Activated T-cell treated with anti-CD3 and anti-CD28 coated beads for 48 hours (primary cell): ENCODE data around the gene DOCK3.
"Not testable (repeated sequence)": the region's sequence is repeated elsewhere in the genome, so short reads cannot be mapped to it uniquely, and the experiment has no call there.

Source experiments
- DNase-seq: peaks from one replicate; pipeline ENCODE4 v3.0.0-alpha.2; 2020; ENCODE audit warnings: low read depth

DOCK3 gene

GRCh38 chr3:50650018-50650417, 24.7 kb upstream of the DOCK3 start:
- no peak for DNase-seq

DNA sequence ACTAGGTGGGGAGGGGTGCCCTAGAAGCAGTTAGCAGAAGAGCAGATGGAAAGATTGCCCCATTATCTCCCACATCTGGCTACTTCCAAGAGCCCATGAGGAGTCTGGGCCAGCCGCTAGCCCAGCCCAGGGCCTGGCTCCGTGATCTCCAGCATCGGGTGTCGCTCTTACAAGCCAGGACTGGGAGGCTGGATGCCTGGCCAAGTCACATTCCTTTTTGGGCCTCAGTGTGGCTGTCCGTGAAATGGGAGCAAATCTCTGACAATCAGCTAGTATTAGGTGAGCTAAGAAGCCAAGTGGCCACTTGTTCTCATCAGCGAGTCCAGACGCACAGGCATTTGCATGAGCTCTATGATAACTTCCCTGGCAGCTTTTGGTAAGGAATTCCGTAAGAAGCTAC, 23.3 kb upstream of the DOCK3 start:
- no peak for DNase-seq

GRCh38 chr3:50651920-50652529, 22.7 kb upstream of the DOCK3 start:
- no peak for DNase-seq

DNA sequence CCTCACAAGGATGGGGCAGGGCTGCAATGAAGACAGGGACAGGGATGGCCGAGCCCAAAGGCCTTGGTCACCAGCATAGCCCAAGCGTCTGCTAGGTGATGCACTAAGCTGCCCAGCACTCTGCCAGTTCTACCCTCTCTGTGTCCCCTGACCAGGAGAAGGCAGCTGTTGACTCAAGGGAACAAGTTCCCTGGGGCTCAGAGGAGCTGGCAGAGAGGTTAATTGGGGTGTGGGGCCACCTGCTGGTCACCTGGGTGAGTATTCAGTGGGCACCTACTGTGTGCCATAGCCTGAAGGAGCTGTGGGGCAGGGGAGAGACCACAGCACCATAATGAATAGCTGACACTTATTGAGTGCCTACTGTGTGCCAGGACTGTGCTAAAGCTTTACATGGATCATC, 22.0 kb upstream of the DOCK3 start:
- peak; percentile 37 for DNase-seq

DNA sequence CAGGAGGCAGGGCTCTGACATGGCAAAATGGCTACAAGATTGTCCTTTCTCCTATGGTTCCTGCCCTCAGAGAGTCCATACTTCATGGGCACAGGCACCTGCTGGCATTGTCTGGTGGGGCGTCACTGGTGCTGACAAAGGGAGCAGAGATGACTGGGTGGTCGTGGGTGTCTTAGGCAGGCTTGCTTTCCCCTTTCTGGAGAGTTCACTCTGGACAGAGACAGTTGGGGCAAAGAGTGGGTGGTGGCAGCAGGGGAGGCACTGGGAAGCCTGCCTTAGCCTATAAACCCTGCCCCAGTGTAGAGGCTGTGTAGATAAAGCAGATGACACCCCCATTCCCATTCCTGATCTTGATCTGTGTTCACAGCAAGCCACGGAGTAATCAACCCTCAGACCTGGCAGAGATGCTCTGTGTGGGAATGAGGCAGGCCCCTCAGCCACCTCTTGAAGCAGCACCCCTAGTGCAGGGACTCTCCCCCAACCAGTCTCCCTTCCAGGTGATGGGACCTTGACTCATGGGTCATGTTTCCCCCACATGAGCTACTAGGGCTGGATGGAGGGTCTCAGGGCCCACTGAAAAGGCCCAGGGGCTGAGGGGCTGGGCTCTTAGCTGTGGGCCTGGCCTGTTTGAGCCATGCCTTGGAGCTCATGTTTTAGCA, 20.7 kb upstream of the DOCK3 start:
- no peak for DNase-seq

DNA sequence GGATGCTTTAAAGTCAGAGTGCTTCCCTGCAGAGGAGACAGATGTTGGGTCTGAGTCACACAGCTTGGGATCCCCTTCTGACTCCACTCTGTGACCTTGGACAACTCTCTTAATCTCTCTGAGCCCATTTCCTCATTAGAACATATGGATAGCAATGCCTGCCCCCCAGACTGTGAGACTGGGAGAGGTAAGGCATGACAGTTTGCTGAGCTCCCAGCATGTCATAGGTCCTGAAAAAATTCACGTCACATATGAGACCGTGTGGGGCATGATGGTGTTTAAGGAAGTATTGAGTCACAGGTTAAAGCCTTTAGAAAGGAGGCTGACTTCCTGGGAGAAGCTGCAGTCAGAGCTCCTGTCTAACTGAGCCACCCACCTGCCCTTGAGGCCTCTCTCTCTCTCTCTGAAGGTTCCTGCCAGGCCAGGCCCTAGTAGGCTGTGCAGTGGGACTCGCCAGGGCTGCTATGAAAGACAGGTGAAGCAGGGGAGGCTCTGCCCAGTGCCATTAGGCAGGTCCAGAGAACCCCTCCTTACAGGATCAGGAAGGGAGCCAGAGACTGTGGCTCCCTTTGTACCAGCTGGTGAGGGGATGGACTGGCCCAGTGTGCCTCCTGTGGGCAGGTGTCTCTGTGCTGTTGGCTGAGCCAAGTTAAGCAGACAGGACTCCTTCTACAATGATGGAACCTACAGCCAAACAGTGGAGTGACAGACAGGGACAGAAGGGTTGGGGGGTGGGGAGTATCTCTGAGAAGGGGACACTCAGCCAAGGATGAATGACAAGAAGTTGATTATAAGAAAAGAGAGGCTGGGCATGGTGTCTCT, 19.5 kb upstream of the DOCK3 start:
- DNase-seq, result peak; percentile 26

GRCh38 chr3:50656417-50657195, 18.1 kb upstream of the DOCK3 start:
- no peak for DNase-seq

DNA sequence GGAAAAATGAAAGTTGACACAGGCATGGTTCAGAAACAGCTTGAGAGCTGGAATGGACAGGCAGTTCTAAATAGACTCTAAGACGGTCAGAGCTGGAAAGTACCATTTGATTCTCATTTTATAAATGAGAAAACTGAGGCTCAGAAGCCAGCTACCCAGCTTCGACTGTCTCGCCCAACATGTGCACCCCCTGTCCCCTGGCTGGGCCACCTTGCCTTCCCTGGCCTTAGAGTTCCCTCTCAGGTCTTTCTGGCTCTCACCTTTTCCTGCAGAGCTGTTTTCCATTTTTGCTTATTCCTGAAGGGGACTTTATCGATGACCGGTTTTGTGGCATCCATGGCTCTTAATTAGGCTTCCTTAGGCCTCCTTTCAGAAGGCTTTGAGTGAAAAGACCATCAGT, 17.3 kb upstream of the DOCK3 start:
- DNase-seq, result no peak

DNA sequence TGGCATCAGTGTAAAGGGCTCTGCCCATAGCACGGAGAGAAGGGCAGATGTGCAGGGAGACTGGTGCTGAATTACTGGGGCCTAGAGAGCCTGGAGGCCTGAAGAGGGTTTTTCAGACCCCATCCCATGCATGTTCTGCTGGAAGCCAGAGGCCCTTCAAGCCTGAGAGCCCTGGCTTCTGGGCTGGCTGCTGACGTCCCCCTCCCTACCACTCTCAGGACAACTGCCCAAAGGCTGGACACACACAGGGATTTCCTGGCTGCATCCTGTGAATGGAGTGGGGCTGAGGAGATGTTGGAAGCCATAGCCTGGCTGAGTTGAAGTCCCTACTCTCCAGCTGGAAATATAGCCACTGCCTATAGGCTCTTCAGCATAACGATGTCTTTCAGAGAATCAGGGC, 16.9 kb upstream of the DOCK3 start:
- no peak for DNase-seq

DNA sequence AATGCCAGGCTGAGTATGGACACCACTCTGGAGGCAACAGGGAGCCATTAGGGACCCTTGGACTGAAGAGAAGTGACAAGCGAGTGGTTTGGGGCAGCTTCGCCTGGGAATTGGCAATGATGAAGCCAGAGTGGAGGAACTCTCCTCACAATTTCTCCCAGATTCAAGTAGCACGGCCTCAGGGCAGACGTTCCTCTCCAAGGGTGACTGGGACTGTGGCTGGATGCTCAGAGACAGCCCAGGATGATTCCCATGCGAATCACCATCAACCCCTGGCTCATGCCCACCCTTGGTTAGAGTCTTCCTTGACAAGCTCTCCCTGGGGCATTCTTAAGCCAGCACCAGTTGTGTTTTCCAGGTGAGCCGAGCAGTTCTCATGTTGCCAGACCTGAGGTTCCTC, 16.3 kb upstream of the DOCK3 start:
- no peak for DNase-seq

- no peak for DNase-seq
These were observed 15.9 kb upstream of the DOCK3 start for GRCh38 chr3:50658831-50659230.

GRCh38 chr3:50660386-50660785, 14.3 kb upstream of the DOCK3 start:
- DNase-seq, result no peak

- no peak for DNase-seq
These were observed 13.3 kb upstream of the DOCK3 start for GRCh38 chr3:50661321-50661837.

DNA sequence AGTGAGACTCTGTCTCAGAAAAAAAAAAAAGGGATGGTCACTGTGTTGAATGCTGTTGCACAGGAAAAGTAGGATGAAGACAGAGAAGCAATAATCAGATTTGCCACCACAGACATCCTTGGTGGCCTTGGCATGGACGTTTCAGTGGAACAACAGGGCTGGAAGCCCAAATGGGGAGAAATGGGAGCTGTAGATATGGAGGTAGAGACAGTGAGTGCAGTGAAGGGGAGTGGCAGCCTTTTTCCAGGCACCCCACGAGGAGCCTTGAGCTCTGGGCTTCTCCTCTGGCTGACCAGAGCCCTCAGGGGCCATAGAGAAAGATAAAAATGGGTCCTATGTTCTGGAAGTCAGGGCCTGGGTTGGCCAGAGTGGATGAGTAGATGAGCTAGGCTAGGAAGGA, 12.3 kb upstream of the DOCK3 start:
- DNase-seq, result no peak

- DNase-seq, result peak; percentile 24
These were observed 9.5 kb upstream of the DOCK3 start for GRCh38 chr3:50665081-50665840.

DNA sequence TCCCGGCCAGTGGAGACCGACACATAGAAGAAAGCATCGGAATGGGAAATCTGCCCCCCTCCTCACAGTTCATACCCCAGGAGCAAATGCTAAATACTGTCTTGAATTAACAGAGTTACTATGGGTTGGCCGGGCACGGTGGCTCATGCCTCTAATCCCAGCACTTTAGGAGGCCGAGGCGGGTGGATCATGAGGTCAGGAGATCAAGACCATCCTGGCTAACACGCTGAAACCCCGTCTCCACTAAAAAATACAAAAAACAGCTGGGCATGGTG, 8.9 kb upstream of the DOCK3 start:
- DNase-seq, result not testable (repeated sequence)

- DNase-seq, result no peak
These were observed 7.9 kb upstream of the DOCK3 start for GRCh38 chr3:50666837-50667236.

GRCh38 chr3:50671331-50671730, 3.4 kb upstream of the DOCK3 start:
- DNase-seq, result no peak

DNA sequence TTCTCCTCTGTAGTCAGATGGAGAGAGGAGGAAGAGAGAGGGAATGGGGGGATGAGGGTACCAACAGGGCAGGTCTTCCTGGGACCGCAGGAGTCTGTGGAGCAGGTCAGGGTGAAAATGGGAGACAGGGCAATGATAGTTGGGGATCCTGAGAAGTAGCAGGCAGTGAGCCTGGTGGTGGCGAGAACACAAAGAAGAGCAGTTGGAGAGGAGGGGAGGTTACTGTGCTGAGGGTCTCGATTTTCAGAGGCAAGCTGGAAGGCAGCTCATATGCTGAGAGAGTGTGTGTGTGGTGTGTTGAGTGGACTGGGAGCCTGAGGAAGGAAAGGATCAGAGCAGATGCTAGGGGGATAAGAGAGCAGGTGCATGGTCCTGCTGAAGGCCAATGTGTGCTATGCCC, 2.1 kb upstream of the DOCK3 start:
- DNase-seq, result no peak

GRCh38 chr3:50673931-50674330, 796 bp upstream of the DOCK3 start:
- DNase-seq, result no peak

DNA sequence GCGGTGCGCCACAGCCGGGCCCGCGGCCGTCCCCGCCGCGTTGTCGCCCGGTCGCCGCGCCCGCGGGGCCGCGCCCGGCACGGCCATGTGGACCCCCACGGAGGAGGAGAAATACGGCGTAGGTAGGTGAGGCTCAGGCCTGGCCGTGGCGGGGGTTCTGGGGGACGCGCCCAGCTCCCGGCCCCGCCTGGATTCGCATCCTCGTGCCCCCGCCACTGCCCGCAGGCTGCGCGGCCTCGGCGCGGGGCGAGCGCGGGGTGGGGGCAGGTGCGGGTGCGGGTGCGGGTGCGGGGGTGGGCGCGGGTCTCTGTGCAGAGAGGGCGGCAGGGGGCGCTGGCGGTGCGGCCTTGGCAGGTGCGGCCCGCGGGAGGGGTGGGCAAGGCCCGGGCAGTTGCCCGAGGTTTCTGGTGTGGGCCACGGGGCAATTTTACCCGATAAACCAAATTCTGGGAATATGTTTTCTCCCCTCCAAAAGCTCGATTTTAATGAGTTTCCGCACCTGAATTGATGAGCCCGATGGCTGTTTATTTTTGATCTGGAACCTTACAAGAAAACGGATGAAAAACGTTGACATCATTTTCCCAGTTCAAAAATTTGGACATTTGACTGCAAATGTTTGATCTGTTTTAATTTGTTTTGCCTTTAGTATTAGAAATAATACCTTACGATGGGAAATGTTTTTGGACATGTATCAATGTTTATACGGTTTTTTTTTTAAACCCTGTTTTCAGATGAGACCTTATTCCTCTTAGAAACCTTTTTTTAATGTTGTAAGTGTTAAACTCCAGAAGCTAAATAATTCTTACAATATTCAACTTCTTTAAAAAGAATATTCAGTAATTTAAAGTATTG, 678 bp downstream of the DOCK3 start:
- peak; percentile 63 for DNase-seq
